Measurements from ENCODE around the gene DCD.

DCD gene

DNA sequence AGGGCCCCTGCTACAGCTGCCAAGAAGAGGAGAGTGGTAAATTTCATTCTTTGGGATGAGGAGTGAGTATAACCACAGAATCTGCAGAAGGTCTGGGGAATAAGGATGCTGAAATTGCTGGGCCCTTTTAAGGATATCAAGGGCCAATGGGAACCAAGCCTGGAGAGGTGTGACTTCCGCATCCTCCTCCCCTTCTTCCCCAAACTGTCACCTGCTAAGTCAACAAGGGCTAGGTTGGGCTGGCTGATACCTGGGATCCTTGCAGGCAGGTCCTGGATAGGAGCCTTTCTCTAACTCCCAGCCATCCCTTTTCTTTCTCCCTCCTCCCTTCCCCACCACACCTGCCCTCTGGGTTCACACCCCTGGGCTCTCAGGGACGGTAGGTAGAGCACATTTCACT, 13.4 kb downstream of the DCD start, which contains the start of gene LACRT:
Gene LACRT, minus strand, starts transcription at position 101 of the 400 bp plus-strand sequence. Its CDS starts 54 bp downstream, at position 47.
- Mint-ChIP-seq H3K27ac (no peak within 1 kb of the TSS), H3K9me3 (no peaks in the 10 kb centered on the region), H3K4me1 (no peaks in the 10 kb centered on the region), H3K4me3 (no peak within 1 kb of the TSS), H3K27me3 (peaks cover 21% of the 10 kb centered on the region), H3K36me3 (no peaks in the 10 kb centered on the region)
- no peak for DNase-seq
- CTCF ChIA-PET = interaction anchor here (0.8 kb wide), 1 partner anchor 67 kb away, joined by 3 read pairs; no protein-coding TSS in a partner anchor

DNA sequence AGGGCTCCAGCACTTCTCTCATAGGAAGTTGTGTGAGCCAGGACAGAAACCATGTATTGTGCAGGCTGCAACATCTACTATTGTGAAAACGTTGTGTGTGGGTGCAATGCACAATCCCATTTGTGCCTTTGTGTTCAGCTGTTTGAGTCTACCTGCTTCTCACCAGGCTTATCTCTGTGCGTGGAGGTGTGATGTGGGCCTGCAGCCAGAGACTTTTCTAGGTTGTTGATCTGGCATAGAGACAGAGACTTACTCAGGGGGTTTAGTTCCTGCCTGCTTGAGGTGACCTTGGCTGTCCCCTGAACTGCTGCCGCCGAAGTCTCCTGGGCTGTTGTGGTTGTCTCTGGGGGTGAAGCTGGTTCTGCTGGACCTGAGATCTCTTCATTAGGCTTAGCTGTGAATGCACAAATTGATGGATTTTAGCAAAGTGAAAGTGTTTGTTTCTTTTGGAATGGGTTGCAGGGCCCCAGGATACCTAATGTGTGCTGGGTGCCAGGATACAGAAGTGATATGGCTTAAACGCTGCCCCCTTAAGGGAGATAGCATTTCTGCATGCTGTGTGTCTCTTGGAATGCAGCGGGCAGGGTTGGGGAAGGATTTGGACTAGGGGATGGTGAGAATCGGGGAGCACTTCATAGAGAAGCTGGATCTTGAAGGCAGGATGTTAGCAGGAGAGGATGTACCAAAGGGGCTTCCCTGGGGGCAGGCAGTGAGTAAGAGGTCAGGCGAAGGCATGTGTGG, 16.0 kb downstream of the DCD start:
- H3K27ac Mint-ChIP-seq = no peak overlapping the region
- no peaks in the 10 kb centered on the region for H3K4me1 Mint-ChIP-seq
- H3K9me3 Mint-ChIP-seq = peaks cover 9% of the 10 kb centered on the region
- H3K4me3 Mint-ChIP-seq = no peak overlapping the region
- no peaks in the 10 kb centered on the region for H3K36me3 Mint-ChIP-seq
- peaks cover 39% of the 10 kb centered on the region for H3K27me3 Mint-ChIP-seq
- DNase-seq = no peak
- CTCF ChIA-PET = interaction anchor here (1.1 kb wide), 1 partner anchor 9 kb away, joined by 4 read pairs; no protein-coding TSS in a partner anchor

DNA sequence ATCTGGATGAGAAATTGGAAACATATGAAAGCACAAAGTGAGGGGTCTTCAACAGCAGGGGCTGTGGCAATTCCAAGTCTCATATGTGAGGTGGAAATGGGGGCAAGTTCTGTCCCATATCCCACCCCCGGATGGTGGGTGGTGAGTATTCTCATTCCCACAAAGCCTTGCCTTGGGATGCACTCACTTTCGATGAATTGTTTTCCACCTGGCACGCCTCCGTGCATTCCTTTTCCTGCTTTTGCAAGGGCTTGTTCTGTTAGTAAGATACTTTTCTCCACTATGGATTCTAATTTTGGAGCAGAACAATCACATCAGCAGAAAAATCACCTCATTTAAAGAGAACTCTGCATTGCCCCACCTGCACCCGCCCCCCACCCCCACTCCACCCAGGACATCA, 16.6 kb downstream of the DCD start:
- Mint-ChIP-seq H3K36me3 (no peaks in the 10 kb centered on the region), H3K4me1 (no peaks in the 10 kb centered on the region), H3K27ac (no peak overlapping the region), H3K27me3 (peaks cover 45% of the 10 kb centered on the region), H3K9me3 (peaks cover 15% of the 10 kb centered on the region), H3K4me3 (no peak overlapping the region)
- CTCF ChIA-PET = no interaction called here
- DNase-seq = no peak

DNA sequence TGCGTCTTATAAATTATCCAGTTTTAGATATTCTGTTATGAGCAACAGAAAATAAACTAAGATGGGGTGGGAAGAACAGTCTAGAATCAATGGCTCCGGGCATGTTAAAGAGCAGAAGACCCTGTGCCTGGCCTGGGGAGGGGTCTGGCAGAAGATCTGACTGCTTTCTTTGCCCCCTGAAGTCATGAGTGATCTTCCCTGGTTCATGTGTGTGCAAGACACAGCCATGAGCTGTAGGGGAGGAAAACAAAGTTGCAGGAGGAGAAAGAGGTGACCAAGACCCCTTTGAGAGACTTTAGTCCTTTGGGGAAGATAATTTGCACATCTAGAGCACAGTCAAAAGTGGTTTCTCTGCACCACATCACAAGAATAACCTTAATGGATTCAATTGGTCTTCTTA, 18.2 kb downstream of the DCD start:
- Mint-ChIP-seq H3K4me1 (no peaks in the 10 kb centered on the region), H3K4me3 (no peak overlapping the region), H3K27me3 (peaks cover 46% of the 10 kb centered on the region), H3K36me3 (no peaks in the 10 kb centered on the region), H3K9me3 (peaks cover 16% of the 10 kb centered on the region), H3K27ac (no peak overlapping the region)
- CTCF ChIA-PET = no interaction called here
- no peak for DNase-seq

DNA sequence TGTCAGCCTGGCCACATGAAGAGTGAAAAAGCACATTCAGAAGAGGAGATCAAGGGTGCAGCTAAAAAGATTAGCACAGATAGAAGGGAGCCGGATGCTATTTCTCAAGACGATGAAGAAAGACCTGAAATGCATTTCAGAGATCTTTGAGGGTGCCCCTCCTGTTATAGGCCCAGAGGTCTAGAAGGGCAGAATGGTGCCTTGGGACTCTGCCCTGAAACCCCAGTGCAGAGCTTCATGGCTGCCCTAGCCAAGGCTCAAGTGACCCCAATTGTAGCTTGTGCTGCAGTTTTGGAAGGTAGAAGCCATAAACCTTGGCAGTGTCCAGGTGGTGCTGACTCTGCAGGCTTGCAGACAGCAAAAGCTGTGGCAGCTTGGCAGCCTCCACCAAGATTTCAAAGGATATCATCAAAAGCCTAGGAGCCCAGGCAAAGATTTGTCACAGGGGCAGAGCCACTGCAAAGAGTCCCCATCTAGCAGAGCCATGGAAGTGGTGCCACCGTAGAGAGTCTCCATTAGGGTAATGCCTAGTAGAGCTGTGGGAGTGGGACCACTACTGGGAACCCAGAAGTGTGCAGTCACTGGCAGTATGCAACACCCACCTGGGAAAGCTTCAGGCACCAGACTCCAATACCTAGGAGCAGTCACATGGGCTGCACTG, 19.8 kb downstream of the DCD start:
- Mint-ChIP-seq H3K27me3 (peaks cover 56% of the 10 kb centered on the region), H3K36me3 (no peaks in the 10 kb centered on the region), H3K9me3 (peaks cover 18% of the 10 kb centered on the region), H3K4me1 (no peaks in the 10 kb centered on the region), H3K27ac (no peak overlapping the region), H3K4me3 (no peak overlapping the region)
- CTCF ChIA-PET = no interaction called here
- DNase-seq = no peak

DNA sequence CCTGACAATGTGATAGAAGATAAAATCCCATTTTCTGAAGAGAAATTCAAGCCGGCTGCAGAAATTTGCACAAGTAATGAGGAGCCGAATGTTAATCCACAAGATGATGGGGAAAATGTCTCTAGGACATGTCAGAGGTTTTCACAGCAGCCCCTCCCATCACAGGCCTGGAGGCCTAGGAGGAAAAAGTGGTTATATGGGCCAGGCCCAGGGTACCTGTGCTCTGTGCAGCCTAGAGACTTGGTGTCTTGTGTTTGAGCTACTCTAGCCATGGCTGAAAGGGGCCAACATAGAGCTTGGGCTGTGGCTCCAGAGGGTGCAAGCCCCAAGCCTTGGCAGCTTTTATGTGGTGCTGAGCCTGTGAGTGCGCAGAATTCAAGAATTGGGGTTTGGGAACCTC, 20.9 kb downstream of the DCD start:
- Mint-ChIP-seq H3K4me3 (no peak overlapping the region), H3K36me3 (no peaks in the 10 kb centered on the region), H3K27ac (no peak overlapping the region), H3K27me3 (peaks cover 57% of the 10 kb centered on the region), H3K4me1 (no peaks in the 10 kb centered on the region), H3K9me3 (peaks cover 18% of the 10 kb centered on the region)
- DNase-seq = no peak
- CTCF ChIA-PET = no interaction called here

DNA sequence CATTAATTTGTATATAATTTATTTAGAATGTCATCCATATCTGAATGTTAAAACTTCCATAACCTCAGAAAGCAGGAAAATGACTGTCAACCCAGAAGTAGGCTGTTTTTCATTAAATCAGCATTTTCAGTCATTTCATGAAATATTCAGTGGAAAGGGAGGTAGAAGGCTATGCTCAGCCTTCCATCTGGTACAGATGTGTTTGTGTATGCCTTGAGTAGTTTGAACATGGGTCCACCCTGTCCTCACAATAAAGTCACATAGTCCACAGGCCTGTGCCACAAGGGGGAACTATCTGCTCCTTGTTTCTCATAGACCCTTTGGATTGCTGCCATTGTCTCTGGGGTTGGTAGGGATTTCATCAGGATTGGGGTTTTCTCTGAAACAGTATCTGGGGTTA, 22.6 kb downstream of the DCD start:
- Mint-ChIP-seq H3K27me3 (peaks cover 57% of the 10 kb centered on the region), H3K9me3 (peaks cover 18% of the 10 kb centered on the region), H3K4me1 (no peaks in the 10 kb centered on the region), H3K27ac (no peak overlapping the region), H3K36me3 (no peaks in the 10 kb centered on the region), H3K4me3 (no peak overlapping the region)
- no peak for DNase-seq
- CTCF ChIA-PET = no interaction called here

DNA sequence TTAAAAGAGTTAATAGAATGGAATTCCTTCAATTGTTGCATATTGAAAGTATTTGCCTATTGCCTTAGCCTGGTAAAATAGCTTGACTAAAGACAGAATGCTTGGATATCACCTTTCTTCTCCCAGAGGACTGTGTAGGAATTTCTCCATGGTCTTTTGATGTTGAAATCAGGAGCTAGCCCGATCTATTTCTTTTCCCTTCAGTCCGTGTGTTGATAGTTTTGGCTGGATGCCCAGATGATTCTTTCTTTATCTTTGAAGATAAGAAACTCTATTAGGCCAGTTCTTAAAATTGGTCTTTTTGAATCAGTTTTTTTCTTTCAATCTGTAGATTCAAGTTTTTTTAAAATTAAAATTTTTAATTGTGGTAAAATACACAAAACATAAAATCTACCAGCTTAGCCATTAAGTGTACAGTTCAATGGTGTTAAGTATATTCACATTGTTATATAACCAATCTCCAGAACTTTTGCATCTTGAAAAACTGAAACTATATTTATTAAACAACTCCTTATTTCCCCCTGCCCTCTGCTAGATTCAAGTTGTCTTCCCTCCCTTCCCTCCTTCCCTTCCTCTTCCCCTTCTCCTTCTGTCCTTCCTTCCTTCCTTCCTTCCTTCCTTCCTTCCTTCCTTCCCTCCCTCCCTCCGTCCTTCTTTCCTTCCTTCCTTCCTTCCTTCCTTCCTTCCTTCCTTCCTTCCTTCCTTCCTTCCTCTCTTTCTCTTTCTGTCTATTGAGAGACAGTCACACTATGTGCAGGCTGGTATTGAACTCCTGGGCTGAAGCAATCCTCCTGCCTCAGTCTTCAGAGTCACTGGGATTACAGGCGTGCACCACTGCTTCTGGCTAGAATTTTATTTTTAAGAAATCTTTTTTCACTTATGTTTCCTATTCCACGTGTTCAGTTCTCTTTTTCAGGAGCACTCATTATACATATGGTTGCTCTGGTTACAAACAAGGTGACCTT, 23.6 kb downstream of the DCD start:
- Mint-ChIP-seq H3K4me1 (no peaks in the 10 kb centered on the region), H3K4me3 (no peak overlapping the region), H3K27me3 (peaks cover 53% of the 10 kb centered on the region), H3K9me3 (peaks cover 18% of the 10 kb centered on the region), H3K27ac (no peak overlapping the region), H3K36me3 (no peaks in the 10 kb centered on the region)
- CTCF ChIA-PET = no interaction called here
- DNase-seq = no peak

DNA sequence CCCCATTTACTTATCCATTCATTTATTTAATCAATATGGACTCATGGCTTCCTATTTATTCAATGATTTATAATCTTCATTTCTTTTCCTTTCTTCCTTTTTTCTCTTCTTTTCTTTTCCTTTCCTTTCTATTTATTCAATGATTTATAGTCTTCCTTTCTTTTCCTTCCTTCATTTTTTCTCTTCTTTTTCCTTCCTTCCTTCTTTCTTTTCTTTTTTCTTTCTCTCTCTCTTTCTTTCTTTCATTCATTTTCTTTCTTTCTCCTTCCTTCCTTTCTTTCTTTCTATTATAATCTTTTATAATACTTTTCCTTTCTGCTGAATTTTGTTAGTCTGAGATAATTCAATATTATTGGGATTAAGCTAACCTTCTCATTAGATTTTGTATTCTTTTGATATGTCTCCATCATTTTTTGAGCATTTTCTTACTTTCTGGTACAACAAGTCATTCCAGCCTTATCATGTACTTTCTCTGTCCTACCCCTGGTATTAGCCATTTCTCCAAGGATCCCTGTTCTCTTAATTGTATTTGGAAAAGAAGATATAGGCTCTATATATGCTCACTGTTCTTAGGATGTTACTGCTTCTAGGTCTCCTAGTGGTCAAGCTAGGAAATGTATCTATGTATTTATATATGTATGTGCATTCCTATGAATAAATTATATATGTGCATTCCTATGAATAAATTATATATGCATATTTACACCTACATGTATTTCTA, 25.5 kb downstream of the DCD start:
- Mint-ChIP-seq H3K9me3 (peaks cover 12% of the 10 kb centered on the region), H3K36me3 (no peaks in the 10 kb centered on the region), H3K27ac (no peak overlapping the region), H3K4me1 (no peaks in the 10 kb centered on the region), H3K4me3 (no peak overlapping the region), H3K27me3 (peaks cover 44% of the 10 kb centered on the region)
- no peak for DNase-seq
- CTCF ChIA-PET = interaction anchor here (0.7 to 1.0 kb wide), 3 partner anchors 10 to 44 kb away, joined by 3 to 4 read pairs (median 4); no protein-coding TSS in a partner anchor

DNA sequence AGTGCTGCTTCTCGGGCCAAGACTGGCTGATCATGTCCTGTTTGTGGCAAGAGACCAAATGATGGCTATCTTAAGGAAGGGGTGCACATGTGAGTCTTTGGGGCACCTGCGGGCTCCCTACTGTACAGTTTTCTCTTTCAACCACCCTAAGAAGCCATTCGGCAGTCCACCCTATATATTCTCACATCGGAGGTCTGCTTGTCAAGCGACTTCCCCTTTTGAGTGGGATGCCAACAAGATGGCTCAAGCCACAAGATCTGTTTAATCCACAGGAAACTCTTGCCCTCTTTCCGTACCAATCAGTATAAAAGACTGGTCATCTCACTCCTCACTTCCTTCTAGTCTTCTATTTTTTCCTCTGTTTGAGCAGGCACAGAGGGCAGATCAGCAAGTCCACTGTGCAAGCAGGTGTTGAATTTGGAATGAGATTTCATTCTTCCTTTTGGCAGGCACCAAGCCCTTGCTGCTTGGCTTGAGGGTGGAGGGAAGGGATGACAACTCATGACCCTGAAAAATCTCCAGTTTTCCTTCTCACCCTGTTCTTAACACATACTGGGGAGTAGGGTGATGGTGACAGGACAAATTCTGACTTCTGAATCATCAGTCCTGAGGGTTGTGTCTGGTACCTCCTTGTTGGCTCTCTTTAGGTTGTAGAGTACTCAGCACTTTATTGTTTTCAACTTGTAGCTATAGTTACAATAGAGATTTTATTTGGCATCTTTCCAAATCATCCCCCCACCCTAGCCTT, 31.1 kb downstream of the DCD start:
- H3K4me1 Mint-ChIP-seq = no peaks in the 10 kb centered on the region
- CTCF ChIA-PET = no interaction called here
- no peak for DNase-seq
- no peak overlapping the region for H3K27ac Mint-ChIP-seq
- no peaks in the 10 kb centered on the region for H3K36me3 Mint-ChIP-seq
- H3K27me3 Mint-ChIP-seq = peaks cover 47% of the 10 kb centered on the region
- no peaks in the 10 kb centered on the region for H3K9me3 Mint-ChIP-seq
- H3K4me3 Mint-ChIP-seq = no peak overlapping the region

DNA sequence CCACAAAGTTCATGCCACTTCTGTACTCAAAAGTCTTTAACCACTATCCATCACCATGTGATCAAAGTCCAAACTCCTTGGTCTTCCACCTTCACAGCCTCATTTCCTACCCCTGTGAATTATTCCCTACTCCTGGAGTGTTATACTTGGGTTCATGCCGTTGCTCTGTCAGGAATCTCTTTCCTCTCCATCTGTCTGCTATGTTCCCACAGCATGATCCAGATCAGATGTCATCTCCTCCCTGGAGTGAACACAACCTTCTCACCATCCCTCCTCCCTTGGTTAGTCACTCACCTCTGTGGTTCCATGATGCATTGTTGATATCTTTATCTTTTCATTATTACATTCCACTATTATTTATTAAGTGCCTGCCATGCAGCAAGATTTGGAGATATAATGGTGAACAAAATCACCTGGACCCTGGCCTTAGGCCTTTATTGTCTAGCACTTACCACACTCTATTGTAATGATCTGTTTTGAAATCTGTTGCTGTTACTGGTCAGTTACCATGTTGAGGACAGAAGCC, 35.9 kb downstream of the DCD start:
- no peak for DNase-seq
- Mint-ChIP-seq H3K9me3 (no peaks in the 10 kb centered on the region), H3K4me1 (no peaks in the 10 kb centered on the region), H3K27me3 (peaks cover 64% of the 10 kb centered on the region), H3K36me3 (no peaks in the 10 kb centered on the region), H3K27ac (no peak overlapping the region), H3K4me3 (no peak overlapping the region)
- CTCF ChIA-PET = no interaction called here

DNA sequence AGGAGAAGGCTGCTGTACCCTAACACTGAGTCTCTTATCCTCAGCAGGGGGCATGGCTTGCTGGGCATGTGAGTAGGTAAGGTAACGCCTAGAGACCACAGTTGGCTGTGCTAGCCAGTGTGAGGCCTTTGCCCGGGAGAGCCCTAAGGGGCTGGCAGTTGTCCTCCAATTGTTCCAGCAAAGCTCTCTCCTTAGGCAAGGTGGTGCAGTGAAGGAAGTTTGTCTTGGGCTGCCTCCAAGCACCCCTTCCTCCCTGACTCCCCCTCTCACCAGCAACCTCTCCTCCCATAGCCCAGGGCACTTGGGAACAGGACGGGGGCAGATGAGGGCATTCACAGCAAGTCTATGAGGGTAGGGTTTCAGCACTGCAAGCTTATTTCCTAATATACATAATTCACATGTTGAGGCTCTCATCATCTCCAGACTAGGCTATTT, 36.4 kb downstream of the DCD start:
- no peak overlapping the region for H3K4me3 Mint-ChIP-seq
- no peaks in the 10 kb centered on the region for H3K36me3 Mint-ChIP-seq
- H3K27ac Mint-ChIP-seq = no peak overlapping the region
- H3K4me1 Mint-ChIP-seq = no peaks in the 10 kb centered on the region
- DNase-seq = no peak
- H3K9me3 Mint-ChIP-seq = no peaks in the 10 kb centered on the region
- H3K27me3 Mint-ChIP-seq = peaks cover 60% of the 10 kb centered on the region
- CTCF ChIA-PET = no interaction called here

DNA sequence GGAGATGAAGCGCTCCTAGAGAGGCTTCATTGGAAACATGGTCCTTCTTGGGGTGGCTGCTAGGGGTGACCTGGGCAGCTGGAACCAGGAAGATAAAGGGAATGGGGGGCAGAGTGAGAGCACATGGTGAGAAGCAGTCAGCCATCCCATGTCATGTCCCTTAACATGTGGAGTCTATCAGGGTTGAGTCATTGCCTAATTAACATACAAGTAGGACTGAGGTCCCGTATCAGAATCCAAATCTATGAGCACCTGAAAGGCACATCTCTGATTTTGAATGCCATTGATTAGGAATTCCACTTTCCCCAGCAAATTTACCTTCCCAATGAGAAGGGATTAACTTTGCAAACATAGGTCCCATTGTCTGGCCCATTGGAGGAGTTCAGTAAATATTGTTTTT, 39.4 kb downstream of the DCD start:
- Mint-ChIP-seq H3K36me3 (no peaks in the 10 kb centered on the region), H3K27me3 (peaks cover 43% of the 10 kb centered on the region), H3K27ac (no peak overlapping the region), H3K4me3 (no peak overlapping the region), H3K9me3 (no peaks in the 10 kb centered on the region), H3K4me1 (no peaks in the 10 kb centered on the region)
- DNase-seq = no peak
- CTCF ChIA-PET = interaction anchor here (3.2 kb wide), 1 partner anchor 12 kb away, joined by 12 read pairs; no protein-coding TSS in a partner anchor

All from activated naive CD4-positive, alpha-beta T cell treated with anti-CD3 and anti-CD28 coated beads, Interleukin-2, amount 10 ng/mL, durations not matched to agents 7 days and 5 days (primary cell).